ENCODE results near the gene GPA33.

The GPA33 gene

GRCh38 chr1:167127661-167128060 is 37.5 kb upstream of the GPA33 start:
- TF ChIP-seq CSDC2 (CRISPR knock-in tag; IDR thresholded peaks at IDR 0.05) (no peak), OSR1 (CRISPR knock-in tag; IDR thresholded peaks at IDR 0.05) (no peak), ZFP3 (CRISPR knock-in tag; IDR thresholded peaks at IDR 0.05) (no peak), GLIS3 (CRISPR knock-in tag; IDR thresholded peaks at IDR 0.05) (no peak), PPARA (CRISPR knock-in tag; IDR thresholded peaks at IDR 0.05; ENCODE audit: borderline replicate concordance) (no peak), TSHZ2 (CRISPR knock-in tag; IDR thresholded peaks at IDR 0.05) (no peak), CREB5 (CRISPR knock-in tag; IDR thresholded peaks at IDR 0.05; ENCODE audit: low read depth) (no peak), ISL1 (CRISPR knock-in tag; IDR thresholded peaks at IDR 0.05) (no peak), ZNF565 (CRISPR knock-in tag; conservative IDR thresholded peaks at IDR 0.05; ENCODE audit: low read depth) (no peak), ZC3H10 (CRISPR knock-in tag; IDR thresholded peaks at IDR 0.05) (no peak), ZNF70 (CRISPR knock-in tag; IDR thresholded peaks at IDR 0.05) (no peak), ZNF8 (CRISPR knock-in tag; IDR thresholded peaks at IDR 0.05) (no peak), BACH2 (CRISPR knock-in tag; IDR thresholded peaks at IDR 0.05; ENCODE audit: borderline replicate concordance) (no peak), TCF4 (CRISPR knock-in tag; IDR thresholded peaks at IDR 0.05; ENCODE audit: borderline replicate concordance) (no peak), SNAI2 (CRISPR knock-in tag; IDR thresholded peaks at IDR 0.05) (no peak), TOX (CRISPR knock-in tag; IDR thresholded peaks at IDR 0.05; ENCODE audit: borderline replicate concordance) (no peak), ESRRG (CRISPR knock-in tag; IDR thresholded peaks at IDR 0.05) (no peak), ARNTL (CRISPR knock-in tag; IDR thresholded peaks at IDR 0.05; ENCODE audit: borderline replicate concordance, low read depth) (no peak)
- TF ChIP-seq, protein P1, sequence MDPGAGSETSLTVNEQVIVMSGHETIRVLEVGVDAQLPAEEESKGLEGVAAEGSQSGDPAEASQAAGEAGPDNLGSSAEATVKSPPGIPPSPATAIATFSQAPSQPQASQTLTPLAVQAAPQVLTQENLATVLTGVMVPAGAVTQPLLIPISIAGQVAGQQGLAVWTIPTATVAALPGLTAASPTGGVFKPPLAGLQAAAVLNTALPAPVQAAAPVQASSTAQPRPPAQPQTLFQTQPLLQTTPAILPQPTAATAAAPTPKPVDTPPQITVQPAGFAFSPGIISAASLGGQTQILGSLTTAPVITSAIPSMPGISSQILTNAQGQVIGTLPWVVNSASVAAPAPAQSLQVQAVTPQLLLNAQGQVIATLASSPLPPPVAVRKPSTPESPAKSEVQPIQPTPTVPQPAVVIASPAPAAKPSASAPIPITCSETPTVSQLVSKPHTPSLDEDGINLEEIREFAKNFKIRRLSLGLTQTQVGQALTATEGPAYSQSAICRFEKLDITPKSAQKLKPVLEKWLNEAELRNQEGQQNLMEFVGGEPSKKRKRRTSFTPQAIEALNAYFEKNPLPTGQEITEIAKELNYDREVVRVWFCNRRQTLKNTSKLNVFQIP (CRISPR knock-in tag; IDR thresholded peaks at IDR 0.05; ENCODE audit: borderline replicate concordance, low read depth), result no peak
- TF ChIP-seq, protein P2, sequence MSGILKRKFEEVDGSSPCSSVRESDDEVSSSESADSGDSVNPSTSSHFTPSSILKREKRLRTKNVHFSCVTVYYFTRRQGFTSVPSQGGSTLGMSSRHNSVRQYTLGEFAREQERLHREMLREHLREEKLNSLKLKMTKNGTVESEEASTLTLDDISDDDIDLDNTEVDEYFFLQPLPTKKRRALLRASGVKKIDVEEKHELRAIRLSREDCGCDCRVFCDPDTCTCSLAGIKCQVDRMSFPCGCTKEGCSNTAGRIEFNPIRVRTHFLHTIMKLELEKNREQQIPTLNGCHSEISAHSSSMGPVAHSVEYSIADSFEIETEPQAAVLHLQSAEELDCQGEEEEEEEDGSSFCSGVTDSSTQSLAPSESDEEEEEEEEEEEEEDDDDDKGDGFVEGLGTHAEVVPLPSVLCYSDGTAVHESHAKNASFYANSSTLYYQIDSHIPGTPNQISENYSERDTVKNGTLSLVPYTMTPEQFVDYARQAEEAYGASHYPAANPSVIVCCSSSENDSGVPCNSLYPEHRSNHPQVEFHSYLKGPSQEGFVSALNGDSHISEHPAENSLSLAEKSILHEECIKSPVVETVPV (CRISPR knock-in tag; IDR thresholded peaks at IDR 0.05), result no peak
- ATAC-seq, result no peak

- ATAC-seq, result no peak
- TF ChIP-seq ZFP30 (CRISPR knock-in tag; IDR thresholded peaks at IDR 0.05), result no peak
- TF ChIP-seq GLIS3 (CRISPR knock-in tag; IDR thresholded peaks at IDR 0.05), result no peak
- TF ChIP-seq ZC3H10 (CRISPR knock-in tag; IDR thresholded peaks at IDR 0.05), result no peak
- no peak for TF ChIP-seq PPARA (CRISPR knock-in tag; IDR thresholded peaks at IDR 0.05; ENCODE audit: borderline replicate concordance)
- no peak for TF ChIP-seq BACH2 (CRISPR knock-in tag; IDR thresholded peaks at IDR 0.05; ENCODE audit: borderline replicate concordance)
- TF ChIP-seq ZNF565 (CRISPR knock-in tag; conservative IDR thresholded peaks at IDR 0.05; ENCODE audit: low read depth), result no peak
- TF ChIP-seq, protein P1 (CRISPR knock-in tag; IDR thresholded peaks at IDR 0.05; ENCODE audit: borderline replicate concordance, low read depth), result no peak
- TF ChIP-seq ISL1 (CRISPR knock-in tag; IDR thresholded peaks at IDR 0.05), result no peak
- no peak for TF ChIP-seq TSHZ2 (CRISPR knock-in tag; IDR thresholded peaks at IDR 0.05)
- TF ChIP-seq ZFP3 (CRISPR knock-in tag; IDR thresholded peaks at IDR 0.05), result no peak
- no peak for TF ChIP-seq SNAI2 (CRISPR knock-in tag; IDR thresholded peaks at IDR 0.05)
- TF ChIP-seq ESRRG (CRISPR knock-in tag; IDR thresholded peaks at IDR 0.05), result no peak
- TF ChIP-seq TCF4 (CRISPR knock-in tag; IDR thresholded peaks at IDR 0.05; ENCODE audit: borderline replicate concordance), result no peak
- TF ChIP-seq ZNF8 (CRISPR knock-in tag; IDR thresholded peaks at IDR 0.05), result no peak
- no peak for TF ChIP-seq CREB5 (CRISPR knock-in tag; IDR thresholded peaks at IDR 0.05; ENCODE audit: low read depth)
- TF ChIP-seq RARB (CRISPR knock-in tag; IDR thresholded peaks at IDR 0.05), result no peak
- TF ChIP-seq, protein P2 (CRISPR knock-in tag; IDR thresholded peaks at IDR 0.05), result no peak
- TF ChIP-seq TOX (CRISPR knock-in tag; IDR thresholded peaks at IDR 0.05; ENCODE audit: borderline replicate concordance), result no peak
Observed at GRCh38 chr1:167127236-167127635, 37.1 kb upstream of the GPA33 start.
